Nucleus accumbens (tissue), 56 donors: Measurements from ENCODE around the gene TENT4B.
"Not testable (repeated sequence)": the region's sequence is repeated elsewhere in the genome, so short reads cannot be mapped to it uniquely, and the experiment has no call there.

Source experiments
- DNase-seq, 56 donors: peaks; one replicate each; lab custom pipeline; 2025; lab: John Stamatoyannopoulos, UW

TENT4B gene

GRCh38 chr16:50153596-50154419 lies 702 bp downstream of the TENT4B start:
- peak in 22 of 56 donors; percentile 29 to 78 (median 56) for DNase-seq

GRCh38 chr16:50154420-50154950 lies 1.4 kb downstream of the TENT4B start:
- peak in 17 of 56 donors; percentile 3 to 53 (median 20) for DNase-seq

- no peak for DNase-seq
These were observed 2.8 kb downstream of the TENT4B start for GRCh38 chr16:50155925-50156324.

GRCh38 chr16:50156590-50156989 lies 3.5 kb downstream of the TENT4B start:
- DNase-seq, result no peak

- no peak for DNase-seq
These were observed 7.5 kb downstream of the TENT4B start for GRCh38 chr16:50160495-50161164.

GRCh38 chr16:50161950-50162349 lies 8.8 kb downstream of the TENT4B start:
- no peak for DNase-seq

- DNase-seq, result no peak
These were observed 12.4 kb downstream of the TENT4B start for GRCh38 chr16:50165473-50165872.

GRCh38 chr16:50166511-50167500 lies 13.7 kb downstream of the TENT4B start:
- no peak for DNase-seq

GRCh38 chr16:50167556-50167955 lies 14.4 kb downstream of the TENT4B start:
- DNase-seq, result no peak

GRCh38 chr16:50169555-50170096 lies 16.5 kb downstream of the TENT4B start:
- no peak for DNase-seq

GRCh38 chr16:50171773-50172172 lies 18.7 kb downstream of the TENT4B start:
- DNase-seq, result not testable (repeated sequence)

- no peak for DNase-seq
These were observed 19.3 kb downstream of the TENT4B start for GRCh38 chr16:50172195-50172922.

- no peak for DNase-seq
These were observed 20.2 kb downstream of the TENT4B start for GRCh38 chr16:50173316-50173715.

- DNase-seq, result no peak
These were observed 25.4 kb downstream of the TENT4B start for GRCh38 chr16:50178491-50178941.

- no peak for DNase-seq
These were observed 29.3 kb downstream of the TENT4B start for GRCh38 chr16:50182441-50182840.

- DNase-seq, result no peak
These were observed 30.2 kb downstream of the TENT4B start for GRCh38 chr16:50183316-50183715.

- no peak for DNase-seq
These were observed 31.9 kb downstream of the TENT4B start for GRCh38 chr16:50185005-50185505.

GRCh38 chr16:50188619-50189136 lies 35.6 kb downstream of the TENT4B start:
- DNase-seq, result no peak

GRCh38 chr16:50190292-50190691 lies 37.2 kb downstream of the TENT4B start:
- no peak for DNase-seq
